ENCODE data around the gene EHD2.
A peak's percentile ranks its signal among the peaks of the same experiment; 100 is the strongest.
"Not testable (repeated sequence)": the region's sequence is repeated elsewhere in the genome, so short reads cannot be mapped to it uniquely, and the experiment has no call there.

The EHD2 gene

DNA sequence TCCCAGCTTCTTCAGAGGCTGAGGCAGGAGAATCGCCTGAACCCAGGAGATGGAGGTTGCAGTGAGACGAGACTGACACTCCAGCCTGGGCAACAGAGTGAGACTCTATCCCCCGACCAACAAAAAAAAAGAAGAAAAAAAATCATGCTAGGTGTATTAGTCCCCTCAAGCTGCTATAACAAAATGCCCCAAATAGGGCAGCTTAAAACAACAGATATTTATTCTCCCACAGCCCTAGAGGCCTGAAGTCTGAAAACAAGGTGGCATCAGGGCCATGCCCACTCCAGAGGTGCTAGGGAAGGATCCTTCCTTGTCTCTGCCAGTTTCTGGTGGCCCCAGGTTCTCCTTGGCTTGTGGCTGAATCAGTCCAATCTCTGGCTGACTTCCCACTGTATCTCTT lies 8.6 kb upstream of the EHD2 start:
- DNase-seq (ENCODE audit: low read depth), result no peak
- H3K4me3 ChIP-seq (ENCODE audit: low read depth, low read length), result no peak overlapping the region

DNA sequence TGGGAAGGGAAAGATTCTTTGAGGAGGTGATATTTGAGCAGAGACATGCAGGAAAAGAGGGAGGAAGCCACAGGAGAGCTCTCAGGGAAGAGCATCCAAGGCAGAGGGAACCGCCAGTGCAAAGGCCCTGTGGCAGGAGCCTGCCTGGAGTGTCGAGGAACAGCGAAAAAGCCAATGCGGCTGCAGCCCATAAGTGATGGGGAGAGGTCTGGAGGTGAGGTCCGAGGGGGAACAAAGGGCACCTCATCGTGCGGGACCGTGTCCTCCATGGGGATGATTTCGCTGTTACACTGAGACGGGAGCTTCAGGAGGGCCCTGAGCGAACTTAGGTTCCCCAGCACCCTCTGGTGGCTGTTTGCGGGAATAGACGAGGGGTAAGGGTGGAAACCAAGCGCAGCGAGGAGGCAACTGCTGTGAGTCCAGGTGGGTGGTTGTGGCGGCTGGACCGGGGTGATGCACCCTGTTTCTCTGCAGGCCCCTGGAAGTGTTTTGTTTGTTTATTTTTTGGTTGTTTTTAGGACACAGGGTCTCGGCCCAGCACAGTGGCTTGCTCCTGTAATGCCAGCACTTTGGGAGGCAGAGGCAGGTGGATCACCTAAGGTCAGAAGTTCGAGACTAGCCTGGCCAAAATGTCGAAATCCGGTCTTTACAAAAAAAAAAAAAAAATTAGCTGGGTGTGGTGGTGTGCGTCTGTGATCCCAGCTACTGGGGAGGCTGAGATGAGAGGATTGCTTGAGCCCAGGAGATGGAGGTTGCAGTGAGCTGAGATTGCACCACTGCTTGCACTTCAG lies 5.9 kb upstream of the EHD2 start:
- no peak overlapping the region for H3K4me3 ChIP-seq (ENCODE audit: low read depth, low read length)
- DNase-seq (ENCODE audit: low read depth), result no peak

DNA sequence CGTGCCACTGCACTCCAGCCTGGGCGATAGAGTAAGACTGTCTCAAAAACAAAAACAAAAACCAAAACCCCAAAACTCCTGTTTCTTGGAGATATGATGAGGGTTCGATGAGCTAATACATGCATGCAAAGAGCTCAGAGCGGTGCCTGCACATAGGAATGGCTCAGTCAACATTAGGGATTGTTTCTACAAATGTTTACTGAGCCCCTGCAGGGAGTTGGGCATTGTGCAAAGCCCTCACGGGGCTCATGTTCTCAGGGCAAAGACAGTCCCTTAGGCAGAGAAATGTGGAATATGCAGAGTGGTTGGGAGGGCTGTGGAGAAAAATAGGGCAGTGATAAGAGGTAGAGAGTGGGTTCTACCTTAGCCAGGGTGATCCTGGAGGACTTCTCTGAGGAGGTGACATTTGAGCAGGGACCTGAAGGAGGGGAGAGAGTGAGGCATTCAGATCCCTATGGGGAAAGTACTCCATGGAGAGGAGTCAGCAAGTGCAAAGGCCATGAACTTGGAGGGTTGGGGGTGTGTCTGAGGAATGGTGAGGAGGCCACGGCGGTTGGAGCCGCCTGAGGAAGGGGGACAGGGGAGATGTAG lies 1.5 kb upstream of the EHD2 start:
- H3K4me3 ChIP-seq (ENCODE audit: low read depth, low read length), result no peak overlapping the region
- DNase-seq (ENCODE audit: low read depth), result no peak

DNA sequence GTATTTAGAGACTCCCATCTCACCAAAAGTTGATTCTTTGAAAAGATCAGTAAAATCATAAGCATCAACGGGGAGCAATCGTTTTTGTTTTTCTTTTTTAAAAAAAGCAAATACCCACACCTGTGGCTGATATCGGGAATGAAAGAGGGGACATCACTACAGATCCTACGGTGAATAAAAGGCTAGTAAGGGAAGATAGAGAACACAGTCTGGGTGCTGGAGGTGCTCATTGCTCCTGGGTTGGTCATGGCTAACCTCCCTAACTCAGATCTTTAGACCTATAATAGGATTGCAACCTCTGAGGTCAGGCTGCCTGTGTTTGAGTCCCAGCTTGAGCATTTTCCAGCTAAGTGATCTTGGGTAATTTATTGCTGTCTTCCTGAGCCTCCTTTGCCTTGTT lies 1.1 kb downstream of the EHD2 start:
- no peak for DNase-seq (ENCODE audit: low read depth)
- H3K4me3 ChIP-seq (ENCODE audit: low read depth, low read length), result peak overlapping the region; percentile 91

DNA sequence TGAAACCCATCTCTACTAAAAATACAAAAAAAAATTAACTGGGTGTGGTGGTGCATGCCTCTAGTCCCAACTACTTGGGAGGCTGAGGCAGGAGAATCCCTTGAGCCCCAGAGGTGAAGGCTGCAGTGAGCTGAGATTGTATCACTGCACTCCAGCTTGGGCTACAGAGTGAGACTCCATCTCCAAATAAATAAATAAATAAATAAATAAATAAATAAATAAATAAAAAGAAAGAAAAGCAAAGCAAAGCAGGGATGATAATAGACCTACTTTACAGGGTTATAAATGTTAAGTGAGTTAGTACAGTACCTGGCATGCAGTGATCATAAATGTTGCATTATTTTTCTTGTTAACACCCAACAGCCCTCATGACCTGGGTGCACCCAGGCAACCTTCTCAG lies 1.6 kb downstream of the EHD2 start:
- peak overlapping the region; percentile 91 for H3K4me3 ChIP-seq (ENCODE audit: low read depth, low read length)

DNA sequence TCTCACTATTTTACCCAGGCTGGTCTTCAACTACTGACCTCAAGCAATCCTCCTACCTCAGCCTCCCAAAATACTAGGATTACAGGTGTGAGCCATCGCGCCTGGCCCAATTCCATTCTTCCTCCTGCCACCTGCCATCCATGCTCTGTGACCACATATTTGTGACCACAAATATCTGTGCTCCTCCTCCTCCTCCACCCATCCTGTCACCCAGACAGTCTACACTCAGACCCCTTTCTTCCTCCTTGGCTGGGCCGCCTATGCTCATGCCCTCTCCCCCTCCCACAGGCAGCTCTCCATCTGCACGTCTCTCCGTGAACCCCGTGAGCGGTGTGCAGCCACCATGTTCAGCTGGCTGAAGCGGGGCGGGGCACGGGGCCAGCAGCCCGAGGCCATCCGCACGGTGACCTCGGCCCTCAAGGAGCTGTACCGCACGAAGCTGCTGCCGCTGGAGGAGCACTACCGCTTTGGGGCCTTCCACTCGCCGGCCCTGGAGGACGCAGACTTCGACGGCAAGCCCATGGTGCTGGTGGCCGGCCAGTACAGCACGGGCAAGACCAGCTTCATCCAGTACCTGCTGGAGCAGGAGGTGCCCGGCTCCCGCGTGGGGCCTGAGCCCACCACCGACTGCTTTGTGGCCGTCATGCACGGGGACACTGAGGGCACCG lies 3.2 kb downstream of the EHD2 start:
- no peak overlapping the region for H3K4me3 ChIP-seq (ENCODE audit: low read depth, low read length)
- no peak for DNase-seq (ENCODE audit: low read depth)

More for the DNA sequence above, 1.6 kb downstream of the EHD2 start:
- DNase-seq (ENCODE audit: low read depth), result not testable (repeated sequence)

DNA sequence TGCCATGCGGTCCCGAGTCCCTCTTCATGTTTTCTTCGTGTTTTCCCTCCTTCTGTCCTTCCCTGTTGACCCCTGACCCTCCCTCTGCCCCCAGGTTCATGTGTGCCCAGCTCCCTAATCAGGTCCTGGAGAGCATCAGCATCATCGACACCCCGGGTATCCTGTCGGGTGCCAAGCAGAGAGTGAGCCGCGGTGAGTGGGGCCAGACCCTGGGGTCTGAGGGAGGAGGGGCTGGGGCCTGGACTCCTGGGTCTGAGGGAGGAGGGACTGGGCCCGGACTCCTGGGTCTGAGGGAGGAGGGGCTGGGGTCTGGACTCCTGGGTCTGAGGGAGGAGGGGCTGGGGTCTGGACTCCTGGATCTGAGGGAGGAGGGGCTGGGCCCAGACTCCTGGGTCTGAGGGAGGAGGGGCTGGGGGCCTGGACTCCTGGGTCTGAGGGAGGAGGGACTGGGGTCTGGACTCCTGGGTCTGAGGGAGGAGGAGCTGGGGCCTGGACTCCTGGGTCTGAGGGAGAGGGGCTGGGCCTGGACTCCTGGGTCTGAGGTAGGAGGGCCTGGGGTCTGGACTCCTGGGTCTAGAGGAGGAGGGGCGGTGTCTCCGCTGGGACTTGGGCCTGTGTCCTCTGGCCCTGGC lies 5.3 kb downstream of the EHD2 start:
- DNase-seq (ENCODE audit: low read depth), result not testable (repeated sequence)
- peak overlapping the region; percentile 29 for H3K4me3 ChIP-seq (ENCODE audit: low read depth, low read length)

DNA sequence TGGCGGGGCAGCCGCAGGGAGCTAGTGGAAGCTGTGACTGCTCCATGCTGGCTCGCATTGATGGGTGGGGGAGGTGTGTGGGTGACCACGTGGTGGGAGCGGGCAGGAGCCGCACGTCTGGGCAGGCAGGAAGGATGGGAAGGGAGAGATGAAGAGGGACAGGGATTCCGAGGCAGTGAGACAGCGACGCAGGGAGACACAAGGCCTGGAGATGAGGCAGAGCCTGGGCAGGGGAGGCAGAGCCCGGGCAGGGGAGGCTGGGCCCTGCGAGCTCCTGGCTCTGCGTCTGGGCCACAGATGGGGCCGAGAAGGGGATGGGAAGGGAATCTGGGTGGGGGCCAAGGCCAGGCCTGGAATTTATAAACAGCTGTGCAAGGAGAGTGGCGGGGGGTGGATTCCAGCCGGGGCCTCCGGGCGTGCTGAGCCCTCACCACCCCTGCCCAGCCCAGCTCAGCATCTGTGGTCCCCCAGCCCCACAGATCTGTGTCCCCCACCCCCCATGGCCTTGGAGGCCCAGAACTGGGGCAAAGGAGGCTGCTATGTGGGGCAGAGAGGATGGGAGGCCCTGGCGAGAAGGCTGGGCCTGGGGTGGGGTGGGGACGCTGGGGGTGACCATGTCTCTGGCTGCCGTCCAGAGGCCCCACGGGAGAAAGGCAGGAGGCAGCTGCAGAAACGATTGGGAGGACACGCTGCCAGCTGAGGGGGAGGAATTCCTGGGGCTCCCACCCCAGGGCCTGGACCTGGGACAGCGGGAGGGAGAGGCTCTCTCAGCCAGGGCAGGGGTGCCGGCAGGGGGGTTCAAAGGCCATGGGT lies 6.0 kb downstream of the EHD2 start:
- H3K4me3 ChIP-seq (ENCODE audit: low read depth, low read length), result peak overlapping the region; percentile 29
- DNase-seq (ENCODE audit: low read depth), result peak; percentile 99

DNA sequence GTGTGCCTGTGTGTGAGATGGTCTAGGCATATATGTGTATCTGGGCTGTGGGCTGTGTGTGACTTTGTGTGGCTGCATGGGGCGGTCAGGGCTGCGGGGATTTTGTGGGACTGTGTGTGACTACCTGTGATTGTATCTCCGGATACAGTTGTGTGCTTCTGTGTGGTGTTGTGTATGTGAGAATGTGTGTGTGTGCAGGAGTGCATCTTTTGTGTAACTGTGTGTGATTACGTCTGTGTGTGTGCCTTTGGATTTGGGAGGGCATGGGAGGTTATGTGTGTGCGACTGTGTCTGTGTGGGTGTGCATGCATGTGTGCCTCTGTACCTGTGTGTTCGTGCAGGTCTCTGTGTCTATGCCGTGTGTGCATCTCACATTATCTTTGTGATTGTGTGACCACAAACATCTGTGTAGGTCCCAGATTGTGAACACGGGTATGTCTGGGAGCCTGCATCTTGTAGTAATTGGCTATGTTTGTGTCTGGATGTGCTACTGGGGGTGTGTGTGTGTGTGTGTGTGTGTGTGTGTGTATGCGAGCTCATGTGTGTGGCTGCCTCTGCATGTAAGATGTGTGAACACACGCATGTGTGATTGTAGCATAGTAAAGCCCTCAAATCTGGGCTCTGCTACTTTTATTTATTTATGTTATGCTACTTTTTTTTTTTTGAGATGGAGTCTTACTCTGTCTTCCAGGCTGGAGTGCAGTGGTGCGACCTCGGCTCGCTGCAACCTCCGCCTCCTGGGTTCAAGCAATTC lies 7.6 kb downstream of the EHD2 start:
- DNase-seq (ENCODE audit: low read depth), result no peak
- H3K4me3 ChIP-seq (ENCODE audit: low read depth, low read length), result no peak overlapping the region

DNA sequence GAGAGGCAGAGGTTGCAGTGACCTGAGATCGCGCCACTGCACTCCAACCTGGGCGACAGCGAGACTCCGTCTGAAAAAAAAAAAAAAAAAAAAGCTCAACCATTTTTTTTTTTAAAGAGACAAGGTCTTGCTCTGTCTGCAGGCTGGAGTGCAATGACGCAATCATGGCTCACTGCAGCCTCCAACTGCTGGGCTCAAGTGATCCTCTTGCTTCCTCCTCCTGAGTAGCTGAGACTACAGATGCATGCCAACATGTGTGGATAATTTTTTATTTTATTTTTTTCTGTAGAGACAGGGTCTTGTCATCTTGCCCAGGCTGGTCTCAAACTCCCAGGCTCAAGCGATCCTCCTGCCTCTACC lies 10.3 kb downstream of the EHD2 start:
- DNase-seq (ENCODE audit: low read depth), result peak; percentile 69
- H3K4me3 ChIP-seq (ENCODE audit: low read depth, low read length), result no peak overlapping the region

DNA sequence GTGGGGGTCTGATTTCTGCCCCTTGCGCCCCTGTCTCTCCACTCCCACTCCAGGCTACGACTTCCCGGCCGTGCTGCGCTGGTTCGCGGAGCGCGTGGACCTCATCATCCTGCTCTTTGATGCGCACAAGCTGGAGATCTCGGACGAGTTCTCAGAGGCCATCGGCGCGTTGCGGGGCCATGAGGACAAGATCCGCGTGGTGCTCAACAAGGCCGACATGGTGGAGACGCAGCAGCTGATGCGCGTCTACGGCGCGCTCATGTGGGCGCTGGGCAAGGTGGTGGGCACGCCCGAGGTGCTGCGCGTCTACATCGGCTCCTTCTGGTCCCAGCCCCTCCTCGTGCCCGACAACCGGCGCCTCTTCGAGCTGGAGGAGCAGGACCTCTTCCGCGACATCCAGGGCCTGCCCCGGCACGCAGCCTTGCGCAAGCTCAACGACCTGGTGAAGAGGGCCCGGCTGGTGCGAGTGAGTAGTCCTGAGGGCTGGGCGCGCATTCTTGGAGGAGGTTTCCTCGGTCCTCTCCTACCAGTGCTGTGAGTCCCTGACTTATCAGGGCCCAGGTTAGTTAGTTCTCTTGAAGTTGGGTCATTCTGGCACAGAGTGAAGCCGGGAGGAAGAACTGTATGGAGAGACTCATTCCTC lies 12.7 kb downstream of the EHD2 start:
- no peak overlapping the region for H3K4me3 ChIP-seq (ENCODE audit: low read depth, low read length)
- no peak for DNase-seq (ENCODE audit: low read depth)

DNA sequence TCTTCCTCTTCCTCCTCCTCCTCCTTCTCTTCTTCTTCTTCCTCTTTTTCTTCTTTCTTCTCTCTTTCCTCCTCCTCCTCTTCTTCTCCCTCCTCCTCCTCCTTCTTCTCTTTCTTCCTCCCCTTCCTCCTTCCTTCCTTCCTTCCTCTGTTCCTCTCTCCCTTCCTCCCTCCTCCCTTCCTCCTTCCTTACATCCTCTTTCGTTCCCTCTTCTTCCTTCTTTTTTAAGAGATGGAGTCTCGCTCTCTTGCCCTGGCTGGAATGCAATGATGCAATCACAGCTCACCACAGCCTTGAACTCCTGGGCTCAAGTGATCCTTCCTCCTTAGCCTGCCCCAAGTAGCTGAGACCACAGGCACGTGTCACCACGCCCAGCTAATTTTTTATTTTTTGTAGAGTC lies 13.2 kb downstream of the EHD2 start:
- no peak overlapping the region for H3K4me3 ChIP-seq (ENCODE audit: low read depth, low read length)
- DNase-seq (ENCODE audit: low read depth), result no peak

DNA sequence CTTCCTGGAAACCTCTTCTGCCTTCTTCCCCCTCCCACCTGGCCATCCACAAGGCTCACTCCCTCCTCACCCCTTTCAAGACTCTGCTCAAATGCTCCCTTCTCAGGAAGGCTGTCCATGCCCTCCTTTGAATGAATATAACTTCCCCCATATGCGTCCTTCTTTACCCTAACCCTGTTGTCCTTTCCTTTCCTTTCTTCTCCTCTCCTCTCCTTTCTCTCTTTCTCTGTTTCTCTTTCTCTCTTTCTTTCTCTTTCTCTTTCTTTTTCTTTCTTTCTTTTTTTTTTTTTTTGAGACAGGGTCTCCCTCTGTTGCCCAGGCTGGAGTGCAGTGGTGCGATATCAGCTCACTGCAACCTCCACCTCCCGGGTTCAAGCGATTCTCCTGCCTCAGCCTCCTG lies 15.1 kb downstream of the EHD2 start:
- DNase-seq (ENCODE audit: low read depth); H3K4me3 ChIP-seq (ENCODE audit: low read depth, low read length): not testable (repeated sequence)

DNA sequence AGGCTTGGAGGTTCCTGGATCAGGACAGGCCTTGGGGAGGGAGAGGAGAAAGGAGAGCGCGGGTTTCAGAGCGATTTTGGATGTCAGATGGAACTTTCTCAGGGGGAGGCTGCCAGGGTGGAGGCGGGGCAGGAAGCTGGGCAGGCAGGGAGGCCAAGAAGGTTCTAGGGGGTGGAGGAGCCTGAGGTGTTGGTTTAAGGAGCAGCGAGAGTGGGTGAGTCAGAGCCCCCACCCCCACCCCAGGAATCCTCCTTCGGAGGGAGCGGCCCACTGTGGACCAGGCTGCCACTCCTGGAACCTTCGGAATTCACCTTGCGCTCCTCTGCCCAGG lies 16.2 kb downstream of the EHD2 start:
- H3K4me3 ChIP-seq (ENCODE audit: low read depth, low read length), result peak overlapping the region; percentile 5
- DNase-seq (ENCODE audit: low read depth), result peak; percentile 57

DNA sequence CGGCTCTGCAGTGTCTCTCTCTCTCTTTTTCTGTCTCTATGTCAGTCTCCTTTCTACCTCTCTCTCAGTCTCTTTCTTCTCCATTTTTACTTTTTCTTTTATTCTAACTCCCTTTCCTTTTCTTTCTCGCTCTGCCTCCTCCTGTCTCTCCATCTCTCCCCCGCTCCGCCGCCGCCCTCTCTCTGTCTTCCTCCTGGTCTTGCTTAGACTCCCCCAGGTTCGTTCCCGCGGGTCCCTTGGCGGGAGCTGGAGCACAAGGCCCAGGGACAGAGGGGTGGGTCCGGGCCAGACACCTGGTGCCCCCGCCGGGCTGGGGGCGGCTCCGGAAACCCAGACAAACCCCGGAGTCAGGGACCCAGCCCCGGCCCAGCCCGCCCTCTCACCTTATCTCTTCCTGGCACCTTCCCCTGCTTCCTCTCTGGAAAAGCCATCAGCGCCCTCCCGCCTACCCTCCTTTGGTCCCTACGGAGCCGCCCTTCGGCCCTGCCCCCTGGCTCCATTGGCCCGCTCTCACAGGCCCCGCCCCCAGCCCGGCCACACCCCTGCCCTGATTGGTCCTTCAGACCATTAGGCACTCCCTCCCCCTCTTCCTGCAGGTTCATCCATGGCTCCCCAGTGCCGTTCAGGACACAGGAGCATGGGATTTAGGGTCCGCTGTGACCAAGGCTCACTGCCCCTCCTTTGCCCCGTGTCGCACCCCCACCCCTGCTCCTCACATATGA lies 16.7 kb downstream of the EHD2 start:
- no peak for DNase-seq (ENCODE audit: low read depth)

DNA sequence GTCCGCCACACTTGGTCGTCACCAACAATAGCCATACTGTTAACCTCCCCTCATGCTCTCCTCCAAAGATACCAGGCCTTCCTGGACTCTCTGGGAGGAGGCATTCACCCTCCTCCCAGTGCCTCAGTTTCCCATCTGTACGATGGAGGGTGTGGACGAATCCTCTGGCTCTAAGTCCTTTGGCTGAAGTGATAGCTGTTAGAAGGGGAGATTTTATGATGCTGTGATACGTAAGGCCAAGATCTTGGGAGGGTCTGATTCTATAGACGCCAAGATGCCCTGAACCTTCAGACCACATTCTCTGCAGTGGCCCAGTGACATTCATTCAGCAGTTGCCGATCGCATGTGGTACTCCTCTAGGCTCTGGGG lies 17.3 kb downstream of the EHD2 start:
- no peak for DNase-seq (ENCODE audit: low read depth)
- H3K4me3 ChIP-seq (ENCODE audit: low read depth, low read length), result no peak overlapping the region

More for the DNA sequence above, 16.7 kb downstream of the EHD2 start:
- no peak overlapping the region for H3K4me3 ChIP-seq (ENCODE audit: low read depth, low read length)

DNA sequence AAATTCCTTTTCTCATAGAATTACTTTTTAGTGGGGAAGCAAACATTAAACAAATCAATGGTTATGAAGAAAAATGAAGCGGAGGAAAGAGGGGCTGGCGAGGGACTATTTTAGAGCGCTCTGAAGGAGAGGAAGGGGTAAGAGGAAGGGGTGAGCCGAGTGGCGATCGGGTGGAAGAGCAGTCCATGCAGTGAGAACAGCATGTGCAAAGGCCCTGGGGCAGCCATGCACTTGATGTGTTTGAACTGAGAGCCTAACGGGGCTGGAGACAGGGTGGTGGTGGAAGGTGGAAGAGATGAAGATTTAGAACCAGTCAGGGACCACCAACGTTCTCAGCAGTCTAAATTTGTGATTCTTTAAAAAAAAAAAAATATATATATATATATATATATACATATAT lies 17.7 kb downstream of the EHD2 start:
- no peak for DNase-seq (ENCODE audit: low read depth)
- H3K4me3 ChIP-seq (ENCODE audit: low read depth, low read length), result no peak overlapping the region

DNA sequence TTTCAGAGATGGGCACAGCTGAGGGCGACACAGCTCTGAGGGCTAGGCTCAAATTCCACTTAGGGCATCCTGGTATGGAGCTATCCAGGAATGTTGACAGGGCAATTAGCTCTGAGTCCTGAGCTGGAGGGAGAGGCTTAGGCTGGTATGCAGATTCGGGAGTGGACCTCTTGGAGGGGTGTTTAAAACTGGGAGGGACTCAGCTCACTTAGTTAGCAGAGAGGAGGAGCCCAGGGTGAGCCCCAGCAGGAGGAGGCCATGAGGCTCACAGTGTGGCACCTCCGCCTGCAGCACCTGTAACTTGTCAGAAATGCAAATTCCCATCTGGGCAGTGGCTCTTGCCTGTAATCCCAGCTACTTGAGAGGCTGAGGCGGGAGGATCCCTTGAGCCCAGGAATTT lies 21.9 kb downstream of the EHD2 start:
- no peak for DNase-seq (ENCODE audit: low read depth)
- no peak overlapping the region for H3K4me3 ChIP-seq (ENCODE audit: low read depth, low read length)

Measured in skeletal muscle cell (primary cell).